ENCODE measurements around the gene RAB6C.
"Not testable (repeated sequence)": the region's sequence is repeated elsewhere in the genome, so short reads cannot be mapped to it uniquely, and the experiment has no call there.

Gene RAB6C

GRCh38 chr2:130019402-130019801 lies 39.9 kb downstream of the RAB6C start:
- no peak for FAIRE-seq
- no peak for TF ChIP-seq CTCF (IDR thresholded peaks at IDR 0.05; ENCODE audit: insufficient read depth, missing control alignments)
- DNase-seq (ENCODE audit: insufficient read length, low spot score): no peak

GRCh38 chr2:130020069-130020468 lies 40.6 kb downstream of the RAB6C start:
- not testable (repeated sequence) for FAIRE-seq; DNase-seq (ENCODE audit: insufficient read length, low spot score)

GRCh38 chr2:130025931-130026330 lies 46.5 kb downstream of the RAB6C start:
- FAIRE-seq; DNase-seq (ENCODE audit: insufficient read length, low spot score): not testable (repeated sequence)
